Measurements from ENCODE around the gene POLR2J3. TPM values are rescaled to one million over a fixed set of nuclear protein-coding genes. Genes with fewer than 3 reads are reported as not detected.
"Not testable (repeated sequence)": the region's sequence is repeated elsewhere in the genome, so short reads cannot be mapped to it uniquely, and the experiment has no call there.

Gene POLR2J3
- polyA plus RNA-seq, 4 donors, result 31.6 to 63.0 (median 41.8) TPM

- WGBS, 3 donors, result 80 to 93% methylated on average over 4 of the region's 5 CpGs; no CpG with 5 or more reads in 1 of the 3 donors
- H3K9me3 ChIP-seq (ENCODE audit: control insufficient read depth in 2 of 2, insufficient read depth in 1 of 2, low read depth in 1 of 2, low read length in 1 of 2); H3K27ac ChIP-seq (ENCODE audit: low read depth in 1 of 3, low read length in 2 of 3); H3K4me3 ChIP-seq (ENCODE audit: low read depth in 1 of 3, low read length in 3 of 3); H3K4me1 ChIP-seq (ENCODE audit: control insufficient read depth in 3 of 3, insufficient read depth in 2 of 3, low read depth in 1 of 3, low read length in 2 of 3); DNase-seq; FAIRE-seq; H3K36me3 ChIP-seq (ENCODE audit: control insufficient read depth in 3 of 3, insufficient read depth in 2 of 3, low read depth in 1 of 3, low read length in 3 of 3); H3K27me3 ChIP-seq (ENCODE audit: control insufficient read depth in 3 of 3, insufficient read depth in 3 of 3, low read length in 3 of 3): not testable (repeated sequence)
Observed at GRCh38 chr7:102520797-102521196, 51.6 kb downstream of the POLR2J3 start.

- not testable (repeated sequence) for H3K4me1 ChIP-seq (ENCODE audit: control insufficient read depth in 3 of 3, insufficient read depth in 2 of 3, low read depth in 1 of 3, low read length in 2 of 3); H3K27ac ChIP-seq (ENCODE audit: low read depth in 1 of 3, low read length in 2 of 3); H3K9me3 ChIP-seq (ENCODE audit: control insufficient read depth in 2 of 2, insufficient read depth in 1 of 2, low read depth in 1 of 2, low read length in 1 of 2); H3K36me3 ChIP-seq (ENCODE audit: control insufficient read depth in 3 of 3, insufficient read depth in 2 of 3, low read depth in 1 of 3, low read length in 3 of 3); H3K27me3 ChIP-seq (ENCODE audit: control insufficient read depth in 3 of 3, insufficient read depth in 3 of 3, low read length in 3 of 3); FAIRE-seq
- peak in 1 of 2 donors; percentile 1 for DNase-seq
- WGBS, 3 donors, result 0 to 1% (median 0%) methylated on average over 2 to 21 of the region's 61 CpGs
- H3K4me3 ChIP-seq (ENCODE audit: low read depth in 1 of 3, low read length in 3 of 3), result peak within 1 kb of the TSS in 1 of 3 donors; percentile 48
Observed at GRCh38 chr7:102517550-102518147, 54.7 kb downstream of the POLR2J3 start, which contains the start of gene RASA4B. Gene RASA4B, minus strand, starts transcription at chr7:102517777. Its CDS starts 67 bp downstream, at chr7:102517710.

Other genes with a start within 250 kb of the POLR2J3 start
- 1 to 10 TPM in 1 of 4 donors, under 1 TPM in 1, not detected in 2; 0.09 to 3.3 TPM for gene SPDYE6, start 216.1 kb downstream of the POLR2J3 start, polyA plus RNA-seq
- gene PRKRIP1, start 176.2 kb downstream of the POLR2J3 start, polyA plus RNA-seq, result 10 to 100 TPM; 17.5 to 28.1 (median 20.1) TPM
- 1 to 10 TPM in 3 of 4 donors, under 1 TPM in 1; 0.89 to 8.8 (median 5.4) TPM for gene ORAI2, start 139.0 kb downstream of the POLR2J3 start, polyA plus RNA-seq
- 10 to 100 TPM in 1 of 4 donors, 1 to 10 TPM in 3; 6.7 to 10.1 (median 8.9) TPM for gene ALKBH4, start 107.7 kb downstream of the POLR2J3 start, polyA plus RNA-seq
- gene LRWD1, start 107.6 kb downstream of the POLR2J3 start, polyA plus RNA-seq, result 10 to 100 TPM in 3 of 4 donors, 1 to 10 TPM in 1; 8.6 to 17.4 (median 13.5) TPM
- 100 to 1,000 TPM in 2 of 4 donors, 10 to 100 TPM in 2; 51.4 to 169 (median 110) TPM for gene POLR2J, start 93.7 kb downstream of the POLR2J3 start, polyA plus RNA-seq
- 10 to 100 TPM; 14.2 to 58.4 (median 35.7) TPM for gene RASA4B, start 54.8 kb downstream of the POLR2J3 start, polyA plus RNA-seq
- 10 to 100 TPM in 2 of 4 donors, 1 to 10 TPM in 2; 5.8 to 15.4 (median 10.8) TPM for gene UPK3BL2, start 28.9 kb downstream of the POLR2J3 start, polyA plus RNA-seq
- gene SPDYE2, start 21.4 kb downstream of the POLR2J3 start, polyA plus RNA-seq, result 1 to 10 TPM in 1 of 4 donors, under 1 TPM in 1, not detected in 2; 0.04 to 2.9 TPM
- gene RASA4, start 44.2 kb upstream of the POLR2J3 start, polyA plus RNA-seq, result 10 to 100 TPM; 24.2 to 31.1 (median 27.2) TPM
- 10 to 100 TPM; 21.3 to 84.0 (median 54.3) TPM for gene UPK3BL1, start 70.2 kb upstream of the POLR2J3 start, polyA plus RNA-seq
- 1 to 10 TPM in 1 of 4 donors, not detected in 3; 1.3 TPM for gene SPDYE2B, start 77.7 kb upstream of the POLR2J3 start, polyA plus RNA-seq
- 1 to 10 TPM; 1.1 to 7.8 (median 1.5) TPM for gene POLR2J2, start 99.1 kb upstream of the POLR2J3 start, polyA plus RNA-seq
- gene FAM185A, start 176.4 kb upstream of the POLR2J3 start, polyA plus RNA-seq, result 1 to 10 TPM; 5.4 to 7.5 (median 6.1) TPM